Measurements from ENCODE around the gene PPM1J.

PPM1J gene

DNA sequence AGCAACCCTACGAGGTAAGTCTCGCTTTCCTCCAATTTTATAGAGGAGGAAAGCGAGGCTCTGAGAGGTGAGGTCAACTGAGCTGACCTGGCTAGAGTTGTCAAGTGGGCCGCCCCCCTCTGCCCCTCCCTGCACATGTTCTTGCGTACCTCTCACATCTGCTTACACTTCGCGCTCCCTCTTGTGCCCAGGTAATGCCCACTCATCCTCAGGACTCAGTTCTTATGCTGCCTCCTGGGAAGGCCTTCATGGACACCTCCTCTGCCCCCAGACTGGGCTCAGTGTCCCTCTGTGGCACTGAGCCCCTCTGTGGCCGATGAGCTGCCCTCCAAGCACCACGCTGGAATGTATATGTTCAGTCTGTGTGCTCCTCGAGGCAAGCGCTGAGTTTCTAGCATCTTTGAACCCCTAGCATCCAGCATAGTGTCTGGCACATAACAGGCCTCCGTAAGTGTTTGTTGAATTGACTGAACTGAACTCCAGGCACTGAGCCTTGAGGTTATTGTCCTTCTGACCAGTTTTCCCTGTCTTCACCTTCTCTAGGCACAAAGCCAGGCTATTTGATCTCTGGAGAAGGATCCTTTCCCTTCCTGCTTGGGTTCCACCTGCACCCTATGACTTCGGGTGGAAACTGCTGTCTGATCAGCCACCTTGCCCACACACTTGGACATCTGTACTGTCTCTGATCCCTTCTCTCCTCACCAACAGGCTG is 27.2 kb downstream of the PPM1J start:
- H3K4me2 ChIP-seq (ENCODE audit: low read depth, low read length, poor library complexity, severe bottlenecking): no peak overlapping the region
- H3K9ac ChIP-seq (ENCODE audit: low read length): no peak overlapping the region
- H3K4me3 ChIP-seq (ENCODE audit: insufficient read depth, low read length, poor library complexity, severe bottlenecking): no peak overlapping the region
- no peaks in the 10 kb centered on the region for H4K20me1 ChIP-seq (ENCODE audit: low read depth, low read length)
- H3K79me2 ChIP-seq (ENCODE audit: insufficient read depth, low read length): no peaks in the 10 kb centered on the region
- no peaks in the 10 kb centered on the region for H3K9me2 ChIP-seq (replicated peaks; ENCODE audit: insufficient read depth, low read length)
- no peak overlapping the region for H3K27ac ChIP-seq (ENCODE audit: low read depth, low read length)
- H3K27me3 ChIP-seq (ENCODE audit: low read length): no peaks in the 10 kb centered on the region
- H3F3A ChIP-seq (ENCODE audit: insufficient read depth): no peaks in the 10 kb centered on the region
- no peaks in the 10 kb centered on the region for H3K36me3 ChIP-seq (ENCODE audit: low read length)
- H3K9me3 ChIP-seq (ENCODE audit: insufficient read depth, low read length): no peaks in the 10 kb centered on the region
- H2AFZ ChIP-seq (ENCODE audit: low read depth, low read length, severe bottlenecking): no peak overlapping the region
- no peak for TF ChIP-seq EZH2phosphoT487 (conservative IDR thresholded peaks at IDR 0.05; ENCODE audit: low read length)
- TF ChIP-seq, protein P1, sequence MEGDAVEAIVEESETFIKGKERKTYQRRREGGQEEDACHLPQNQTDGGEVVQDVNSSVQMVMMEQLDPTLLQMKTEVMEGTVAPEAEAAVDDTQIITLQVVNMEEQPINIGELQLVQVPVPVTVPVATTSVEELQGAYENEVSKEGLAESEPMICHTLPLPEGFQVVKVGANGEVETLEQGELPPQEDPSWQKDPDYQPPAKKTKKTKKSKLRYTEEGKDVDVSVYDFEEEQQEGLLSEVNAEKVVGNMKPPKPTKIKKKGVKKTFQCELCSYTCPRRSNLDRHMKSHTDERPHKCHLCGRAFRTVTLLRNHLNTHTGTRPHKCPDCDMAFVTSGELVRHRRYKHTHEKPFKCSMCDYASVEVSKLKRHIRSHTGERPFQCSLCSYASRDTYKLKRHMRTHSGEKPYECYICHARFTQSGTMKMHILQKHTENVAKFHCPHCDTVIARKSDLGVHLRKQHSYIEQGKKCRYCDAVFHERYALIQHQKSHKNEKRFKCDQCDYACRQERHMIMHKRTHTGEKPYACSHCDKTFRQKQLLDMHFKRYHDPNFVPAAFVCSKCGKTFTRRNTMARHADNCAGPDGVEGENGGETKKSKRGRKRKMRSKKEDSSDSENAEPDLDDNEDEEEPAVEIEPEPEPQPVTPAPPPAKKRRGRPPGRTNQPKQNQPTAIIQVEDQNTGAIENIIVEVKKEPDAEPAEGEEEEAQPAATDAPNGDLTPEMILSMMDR (IDR thresholded peaks at IDR 0.05; ENCODE audit: insufficient read depth, low read length, poor library complexity, severe bottlenecking): no peak

DNA sequence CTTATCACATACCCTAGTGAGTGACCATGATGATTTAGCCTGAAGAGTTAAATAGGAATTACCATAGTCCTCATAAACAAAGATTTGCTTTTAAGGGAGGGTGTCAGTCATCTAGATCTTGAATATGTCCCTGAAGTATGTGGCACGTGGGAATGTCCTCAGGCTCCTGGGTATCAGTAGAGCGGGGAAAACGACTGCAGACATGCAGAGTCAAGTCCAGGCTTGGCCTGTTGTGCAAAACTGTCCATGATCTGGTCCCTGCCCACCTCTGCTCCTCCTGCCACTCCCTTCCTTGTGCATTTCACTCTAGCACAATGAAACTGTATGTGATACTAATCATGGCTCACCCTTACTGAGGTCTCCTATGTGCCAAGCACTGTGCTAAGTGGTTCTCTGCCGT is 27.8 kb downstream of the PPM1J start:
- no peaks in the 10 kb centered on the region for H3K36me3 ChIP-seq (ENCODE audit: low read length)
- no peaks in the 10 kb centered on the region for H3K27me3 ChIP-seq (ENCODE audit: low read length)
- TF ChIP-seq, protein P1 (IDR thresholded peaks at IDR 0.05; ENCODE audit: insufficient read depth, low read length, poor library complexity, severe bottlenecking): no peak
- TF ChIP-seq EZH2phosphoT487 (conservative IDR thresholded peaks at IDR 0.05; ENCODE audit: low read length): no peak

DNA sequence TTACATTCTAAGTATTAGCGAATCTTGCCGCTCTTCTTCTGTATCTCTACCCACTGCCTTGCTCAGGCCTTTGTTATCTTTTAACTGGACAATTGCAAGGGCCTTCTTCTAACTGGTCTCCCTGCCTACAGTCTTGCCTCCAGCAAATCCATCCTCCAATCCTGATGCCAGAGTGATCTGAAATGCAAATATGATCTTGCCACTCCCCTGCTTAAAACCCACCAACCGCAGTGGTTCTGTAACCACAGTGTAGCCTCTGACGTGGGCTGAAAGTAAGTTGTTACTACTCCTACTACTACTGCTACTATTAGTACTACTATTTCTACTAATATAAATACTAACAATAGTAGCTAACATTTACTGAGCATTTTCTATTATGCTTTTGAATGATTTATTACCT is 28.3 kb downstream of the PPM1J start:
- Histone ChIP-seq H4K20me1 (ENCODE audit: low read depth, low read length) (no peaks in the 10 kb centered on the region), H3F3A (ENCODE audit: insufficient read depth) (no peaks in the 10 kb centered on the region), H3K27me3 (ENCODE audit: low read length) (no peaks in the 10 kb centered on the region), H3K36me3 (ENCODE audit: low read length) (no peaks in the 10 kb centered on the region), H3K27ac (ENCODE audit: low read depth, low read length) (no peak overlapping the region), H3K4me2 (ENCODE audit: low read depth, low read length, poor library complexity, severe bottlenecking) (no peak overlapping the region), H3K9me3 (ENCODE audit: insufficient read depth, low read length) (no peaks in the 10 kb centered on the region), H3K79me2 (ENCODE audit: insufficient read depth, low read length) (no peaks in the 10 kb centered on the region), H2AFZ (ENCODE audit: low read depth, low read length, severe bottlenecking) (no peak overlapping the region), H3K9ac (ENCODE audit: low read length) (no peak overlapping the region), H3K9me2 (replicated peaks; ENCODE audit: insufficient read depth, low read length) (no peaks in the 10 kb centered on the region), H3K4me3 (ENCODE audit: insufficient read depth, low read length, poor library complexity, severe bottlenecking) (no peak overlapping the region)
- TF ChIP-seq, protein P1 (IDR thresholded peaks at IDR 0.05; ENCODE audit: insufficient read depth, low read length, poor library complexity, severe bottlenecking): no peak
- no peak for TF ChIP-seq EZH2phosphoT487 (conservative IDR thresholded peaks at IDR 0.05; ENCODE audit: low read length)

More for the DNA sequence above, 27.8 kb downstream of the PPM1J start:
- H2AFZ ChIP-seq (ENCODE audit: low read depth, low read length, severe bottlenecking): no peak overlapping the region
- H3K79me2 ChIP-seq (ENCODE audit: insufficient read depth, low read length): no peaks in the 10 kb centered on the region
- H3F3A ChIP-seq (ENCODE audit: insufficient read depth): no peaks in the 10 kb centered on the region
- no peak overlapping the region for H3K4me2 ChIP-seq (ENCODE audit: low read depth, low read length, poor library complexity, severe bottlenecking)
- H3K9ac ChIP-seq (ENCODE audit: low read length): no peak overlapping the region
- no peaks in the 10 kb centered on the region for H3K9me3 ChIP-seq (ENCODE audit: insufficient read depth, low read length)
- H3K27ac ChIP-seq (ENCODE audit: low read depth, low read length): no peak overlapping the region
- H4K20me1 ChIP-seq (ENCODE audit: low read depth, low read length): no peaks in the 10 kb centered on the region
- no peaks in the 10 kb centered on the region for H3K9me2 ChIP-seq (replicated peaks; ENCODE audit: insufficient read depth, low read length)
- no peak overlapping the region for H3K4me3 ChIP-seq (ENCODE audit: insufficient read depth, low read length, poor library complexity, severe bottlenecking)
